Measurements from ENCODE around the gene ANKRD60.

Gene ANKRD60

GRCh38 chr20:58229198-58229798 is 845 bp upstream of the ANKRD60 start:
- TF ChIP-seq FOXM1 (IDR thresholded peaks at IDR 0.05; ENCODE audit: borderline replicate concordance, low read depth), result no peak
- TF ChIP-seq YY1 (IDR thresholded peaks at IDR 0.05; ENCODE audit: low read depth), result no peak
- TF ChIP-seq NFIC (IDR thresholded peaks at IDR 0.05), result no peak
- TF ChIP-seq ZBTB7A (IDR thresholded peaks at IDR 0.05; ENCODE audit: low read depth), result no peak
- TF ChIP-seq TCF12 (IDR thresholded peaks at IDR 0.05; ENCODE audit: low read depth), result no peak
- TF ChIP-seq CEBPB (IDR thresholded peaks at IDR 0.05), result no peak
- no peak for TF ChIP-seq TEAD4 (IDR thresholded peaks at IDR 0.05)
- no peak for TF ChIP-seq CREB1 (IDR thresholded peaks at IDR 0.05; ENCODE audit: low read depth)
- TF ChIP-seq EP300 (IDR thresholded peaks at IDR 0.05; ENCODE audit: borderline replicate concordance), result no peak
- TF ChIP-seq EGR1 (IDR thresholded peaks at IDR 0.05), result no peak

- TF ChIP-seq USF1 (IDR thresholded peaks at IDR 0.05), result no peak
These were observed 360 bp downstream of the ANKRD60 start for GRCh38 chr20:58228103-58228483.

GRCh38 chr20:58227391-58228102 is 906 bp downstream of the ANKRD60 start:
- TF ChIP-seq EP300 (IDR thresholded peaks at IDR 0.05; ENCODE audit: borderline replicate concordance) (no peak), RAD21 (IDR thresholded peaks at IDR 0.05; ENCODE audit: low read depth) (no peak), ZBTB7A (IDR thresholded peaks at IDR 0.05; ENCODE audit: low read depth) (no peak), USF1 (IDR thresholded peaks at IDR 0.05) (no peak), FOXM1 (IDR thresholded peaks at IDR 0.05; ENCODE audit: borderline replicate concordance, low read depth) (no peak), TCF12 (IDR thresholded peaks at IDR 0.05; ENCODE audit: low read depth) (no peak), NFIC (IDR thresholded peaks at IDR 0.05) (no peak), CREB1 (IDR thresholded peaks at IDR 0.05; ENCODE audit: low read depth) (no peak), YY1 (IDR thresholded peaks at IDR 0.05; ENCODE audit: low read depth) (no peak), EGR1 (IDR thresholded peaks at IDR 0.05) (no peak), TEAD4 (IDR thresholded peaks at IDR 0.05) (no peak), CEBPB (IDR thresholded peaks at IDR 0.05) (no peak), TAF1 (IDR thresholded peaks at IDR 0.05; ENCODE audit: low read depth) (no peak)
- TF ChIP-seq, protein P1, sequence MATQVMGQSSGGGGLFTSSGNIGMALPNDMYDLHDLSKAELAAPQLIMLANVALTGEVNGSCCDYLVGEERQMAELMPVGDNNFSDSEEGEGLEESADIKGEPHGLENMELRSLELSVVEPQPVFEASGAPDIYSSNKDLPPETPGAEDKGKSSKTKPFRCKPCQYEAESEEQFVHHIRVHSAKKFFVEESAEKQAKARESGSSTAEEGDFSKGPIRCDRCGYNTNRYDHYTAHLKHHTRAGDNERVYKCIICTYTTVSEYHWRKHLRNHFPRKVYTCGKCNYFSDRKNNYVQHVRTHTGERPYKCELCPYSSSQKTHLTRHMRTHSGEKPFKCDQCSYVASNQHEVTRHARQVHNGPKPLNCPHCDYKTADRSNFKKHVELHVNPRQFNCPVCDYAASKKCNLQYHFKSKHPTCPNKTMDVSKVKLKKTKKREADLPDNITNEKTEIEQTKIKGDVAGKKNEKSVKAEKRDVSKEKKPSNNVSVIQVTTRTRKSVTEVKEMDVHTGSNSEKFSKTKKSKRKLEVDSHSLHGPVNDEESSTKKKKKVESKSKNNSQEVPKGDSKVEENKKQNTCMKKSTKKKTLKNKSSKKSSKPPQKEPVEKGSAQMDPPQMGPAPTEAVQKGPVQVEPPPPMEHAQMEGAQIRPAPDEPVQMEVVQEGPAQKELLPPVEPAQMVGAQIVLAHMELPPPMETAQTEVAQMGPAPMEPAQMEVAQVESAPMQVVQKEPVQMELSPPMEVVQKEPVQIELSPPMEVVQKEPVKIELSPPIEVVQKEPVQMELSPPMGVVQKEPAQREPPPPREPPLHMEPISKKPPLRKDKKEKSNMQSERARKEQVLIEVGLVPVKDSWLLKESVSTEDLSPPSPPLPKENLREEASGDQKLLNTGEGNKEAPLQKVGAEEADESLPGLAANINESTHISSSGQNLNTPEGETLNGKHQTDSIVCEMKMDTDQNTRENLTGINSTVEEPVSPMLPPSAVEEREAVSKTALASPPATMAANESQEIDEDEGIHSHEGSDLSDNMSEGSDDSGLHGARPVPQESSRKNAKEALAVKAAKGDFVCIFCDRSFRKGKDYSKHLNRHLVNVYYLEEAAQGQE (IDR thresholded peaks at IDR 0.05; ENCODE audit: low read depth), result no peak
- TF ChIP-seq, protein P2, sequence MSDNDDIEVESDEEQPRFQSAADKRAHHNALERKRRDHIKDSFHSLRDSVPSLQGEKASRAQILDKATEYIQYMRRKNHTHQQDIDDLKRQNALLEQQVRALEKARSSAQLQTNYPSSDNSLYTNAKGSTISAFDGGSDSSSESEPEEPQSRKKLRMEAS (IDR thresholded peaks at IDR 0.05), result no peak

- TF ChIP-seq TEAD4 (IDR thresholded peaks at IDR 0.05), result no peak
- TF ChIP-seq, protein P1 (IDR thresholded peaks at IDR 0.05; ENCODE audit: low read depth), result no peak
- TF ChIP-seq, protein P2 (IDR thresholded peaks at IDR 0.05), result no peak
- no peak for TF ChIP-seq CEBPB (IDR thresholded peaks at IDR 0.05)
- no peak for TF ChIP-seq YY1 (IDR thresholded peaks at IDR 0.05; ENCODE audit: low read depth)
- no peak for TF ChIP-seq USF1 (IDR thresholded peaks at IDR 0.05)
- TF ChIP-seq EGR1 (IDR thresholded peaks at IDR 0.05), result no peak
- no peak for TF ChIP-seq RAD21 (IDR thresholded peaks at IDR 0.05; ENCODE audit: low read depth)
- no peak for TF ChIP-seq CREB1 (IDR thresholded peaks at IDR 0.05; ENCODE audit: low read depth)
- no peak for TF ChIP-seq NFIC (IDR thresholded peaks at IDR 0.05)
- TF ChIP-seq EP300 (IDR thresholded peaks at IDR 0.05; ENCODE audit: borderline replicate concordance), result no peak
- no peak for TF ChIP-seq TAF1 (IDR thresholded peaks at IDR 0.05; ENCODE audit: low read depth)
- TF ChIP-seq TCF12 (IDR thresholded peaks at IDR 0.05; ENCODE audit: low read depth), result no peak
- no peak for TF ChIP-seq ZBTB7A (IDR thresholded peaks at IDR 0.05; ENCODE audit: low read depth)
- no peak for TF ChIP-seq FOXM1 (IDR thresholded peaks at IDR 0.05; ENCODE audit: borderline replicate concordance, low read depth)
These were observed 2.8 kb downstream of the ANKRD60 start for GRCh38 chr20:58225452-58226200.

DNA sequence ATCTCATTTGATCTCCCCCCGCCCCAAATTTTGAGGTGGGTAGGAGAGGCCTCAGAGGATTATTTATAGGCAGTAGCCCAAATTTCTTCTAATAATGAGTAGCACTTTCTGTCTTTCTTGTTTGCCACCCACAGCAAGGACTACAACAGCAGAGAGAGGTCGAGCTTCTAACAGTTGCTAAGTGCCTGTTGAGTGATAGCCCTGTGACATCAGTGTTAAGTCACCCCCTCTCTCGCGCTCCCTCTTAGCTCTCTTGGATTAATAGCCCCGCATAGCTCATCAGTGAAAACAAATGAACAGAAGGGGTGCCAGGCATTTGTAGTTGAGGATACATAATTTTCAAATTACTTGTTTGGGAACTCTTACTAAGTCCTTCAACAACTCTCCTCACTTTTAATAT is 3.5 kb downstream of the ANKRD60 start:
- no peak for TF ChIP-seq ZBTB7A (IDR thresholded peaks at IDR 0.05; ENCODE audit: low read depth)
- TF ChIP-seq CEBPB (IDR thresholded peaks at IDR 0.05), result no peak
